HL-60/S4 treated with retinoic acid at 250 ng/mL for 4 days and 3 days (cell line): ENCODE results near the gene OPN5.
"Not testable (repeated sequence)": the region's sequence is repeated elsewhere in the genome, so short reads cannot be mapped to it uniquely, and the experiment has no call there.

Experiments used
- in situ Hi-C: fragments of 300-500 bp; cut with MboI; formaldehyde crosslinking; loops from 2 replicates; pipeline ENCODE4 v1.7.0; 2022; ENCODE audit warnings: low sequenced_read_pairs

OPN5 gene, protein sequence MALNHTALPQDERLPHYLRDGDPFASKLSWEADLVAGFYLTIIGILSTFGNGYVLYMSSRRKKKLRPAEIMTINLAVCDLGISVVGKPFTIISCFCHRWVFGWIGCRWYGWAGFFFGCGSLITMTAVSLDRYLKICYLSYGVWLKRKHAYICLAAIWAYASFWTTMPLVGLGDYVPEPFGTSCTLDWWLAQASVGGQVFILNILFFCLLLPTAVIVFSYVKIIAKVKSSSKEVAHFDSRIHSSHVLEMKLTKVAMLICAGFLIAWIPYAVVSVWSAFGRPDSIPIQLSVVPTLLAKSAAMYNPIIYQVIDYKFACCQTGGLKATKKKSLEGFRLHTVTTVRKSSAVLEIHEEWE

DNA sequence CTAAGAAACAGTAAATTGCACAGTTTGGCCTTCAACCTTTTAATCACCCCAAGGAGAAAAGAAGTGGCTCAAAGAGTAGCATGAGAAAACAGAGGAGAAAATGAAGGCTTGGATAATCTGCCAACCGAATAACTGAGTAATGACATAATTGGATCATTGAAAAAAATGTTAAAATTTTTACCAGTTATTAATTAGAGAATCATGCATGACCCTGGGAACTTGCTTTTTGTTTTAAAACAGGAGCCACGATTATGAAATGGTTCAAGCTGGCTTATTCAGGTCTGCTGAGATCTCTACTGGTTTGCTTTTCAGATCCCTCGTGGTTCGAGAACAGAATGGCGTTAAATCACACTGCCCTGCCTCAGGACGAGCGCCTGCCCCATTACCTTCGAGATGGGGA, at the start of gene OPN5:
Gene OPN5 (plus strand): TSS at position 301 of the 400 bp plus-strand sequence. CDS start 35 bp downstream, at position 336.
- in situ Hi-C loops, result no loop called here

DNA sequence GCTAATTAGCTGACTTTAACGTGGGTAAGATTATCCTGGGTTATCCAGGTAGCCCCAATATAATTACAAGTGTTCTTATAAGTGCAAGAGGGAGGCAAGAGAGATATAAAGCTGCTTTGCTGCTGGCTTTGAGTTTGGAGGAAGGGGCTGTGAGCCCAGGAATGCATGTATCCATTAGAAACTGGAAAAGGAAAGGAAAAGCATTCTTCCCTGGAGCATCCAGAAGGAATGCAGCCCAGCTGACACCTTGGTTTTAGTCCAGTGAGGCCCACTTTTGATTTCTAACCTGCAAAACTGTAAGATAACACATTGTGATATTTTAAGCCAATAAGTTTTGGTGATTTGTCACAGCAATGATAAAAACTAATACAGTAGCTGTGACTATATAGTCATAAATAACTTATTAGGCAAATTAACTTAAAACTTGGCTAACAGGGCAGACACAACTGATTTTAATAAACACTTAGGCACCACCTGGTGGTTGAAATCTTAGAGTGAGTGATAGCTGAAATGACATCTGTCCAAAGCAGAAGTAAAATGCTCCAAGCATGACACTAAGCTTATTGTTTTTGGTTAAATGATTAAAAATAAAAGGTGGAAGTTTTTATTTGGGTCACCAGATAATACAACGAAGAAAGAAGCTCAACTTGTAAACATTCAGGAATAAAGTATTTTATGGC, 47.8 kb upstream of the OPN5 start:
- in situ Hi-C loops, result no loop called here

DNA sequence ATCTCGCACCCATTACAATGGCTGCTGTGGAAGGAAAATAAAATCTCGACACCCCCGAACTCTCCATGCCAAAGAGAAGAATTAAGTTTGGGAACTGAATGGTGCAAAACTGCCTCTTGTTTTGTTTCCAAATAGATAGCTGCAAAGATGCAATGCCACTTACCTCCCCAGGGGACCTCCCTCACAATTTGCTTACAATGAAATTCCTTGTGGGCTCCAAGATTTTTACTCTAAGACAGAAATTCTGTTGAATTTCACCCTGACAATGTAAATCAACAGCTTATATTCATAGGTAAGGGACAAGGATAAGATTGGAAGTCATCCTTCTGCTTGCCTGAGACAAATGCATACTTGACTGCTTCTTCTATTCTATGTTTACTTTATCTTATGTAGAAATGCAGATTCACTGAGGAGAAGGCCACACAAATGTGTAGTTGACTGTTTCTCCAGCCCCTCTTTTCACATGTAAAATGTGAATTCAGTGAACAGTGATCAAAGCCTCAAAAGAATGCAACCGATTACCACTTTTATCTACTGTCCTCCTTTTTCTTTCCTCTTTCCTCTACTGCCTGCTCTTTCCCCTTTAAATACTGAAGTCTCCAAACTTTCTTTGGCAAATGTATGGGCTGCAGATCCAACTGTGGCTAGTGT, 46.9 kb upstream of the OPN5 start:
- in situ Hi-C loops, result no loop called here

DNA sequence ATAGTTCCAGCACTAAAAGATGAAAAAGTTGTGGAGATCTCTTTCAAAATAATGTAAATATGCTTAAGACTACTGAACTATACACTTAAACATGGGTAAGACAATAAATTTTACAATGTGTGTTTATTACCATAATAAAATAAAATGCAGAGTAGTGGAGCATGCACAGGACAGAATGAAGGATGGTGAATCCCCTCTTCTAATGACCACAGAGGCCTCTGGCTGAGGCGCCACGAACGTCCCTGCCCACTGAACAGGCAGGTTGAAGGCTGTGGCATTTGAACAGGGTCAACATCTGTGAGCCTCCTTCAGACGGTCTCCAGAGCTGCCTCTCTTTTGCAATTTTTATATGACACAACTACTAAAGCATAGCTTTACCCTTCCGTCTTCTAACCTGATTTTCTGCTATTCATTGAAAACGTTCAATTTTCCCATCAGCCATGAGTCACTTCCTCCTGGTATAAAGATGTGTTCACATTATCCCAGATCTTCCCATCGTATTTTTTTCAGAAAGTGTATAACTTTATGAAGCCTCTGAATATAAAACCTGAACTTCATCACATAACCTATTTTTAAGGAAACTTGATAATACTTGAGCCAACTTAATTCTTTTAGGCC, 45.6 kb upstream of the OPN5 start:
- in situ Hi-C loops, result no loop called here

DNA sequence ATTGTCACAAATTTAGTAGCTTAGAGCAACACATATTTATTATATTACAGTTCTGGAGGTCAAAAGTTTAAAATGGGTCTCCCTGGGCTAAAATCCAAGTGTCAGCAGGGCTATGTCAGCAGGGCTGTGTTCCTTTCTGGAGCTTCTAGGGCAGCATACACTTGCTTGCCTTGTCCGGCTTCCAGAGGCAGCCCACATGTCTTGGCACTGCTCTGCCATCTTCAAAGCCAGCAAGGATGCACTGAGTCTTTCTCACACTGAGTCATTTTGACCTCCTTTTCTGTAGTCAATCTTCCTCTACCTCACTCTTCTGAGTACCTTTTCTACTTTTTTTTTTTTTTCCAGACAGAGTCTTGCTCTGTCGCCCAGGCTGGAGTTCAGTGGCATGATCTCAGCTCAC, 44.4 kb upstream of the OPN5 start:
- in situ Hi-C loops, result no loop called here

DNA sequence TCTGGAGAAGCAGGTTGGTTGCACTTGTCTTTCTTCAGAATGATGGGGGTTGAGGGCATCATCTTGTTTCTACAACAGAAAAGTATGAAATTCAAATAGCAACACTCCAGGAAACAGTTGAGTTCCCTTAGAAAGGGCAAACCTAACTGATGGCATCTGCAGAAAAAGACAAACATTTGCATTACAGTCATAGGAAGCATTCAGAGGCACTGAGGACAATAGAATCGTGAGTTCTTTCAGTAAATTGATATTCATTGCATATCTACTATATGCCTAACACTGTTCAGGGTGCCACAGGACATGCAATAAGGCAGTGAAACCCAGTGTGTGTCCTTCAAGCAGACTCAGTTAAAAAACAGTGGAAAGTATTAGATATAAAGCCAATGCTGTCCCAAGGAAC, 41.1 kb upstream of the OPN5 start:
- in situ Hi-C loops, result no loop called here

DNA sequence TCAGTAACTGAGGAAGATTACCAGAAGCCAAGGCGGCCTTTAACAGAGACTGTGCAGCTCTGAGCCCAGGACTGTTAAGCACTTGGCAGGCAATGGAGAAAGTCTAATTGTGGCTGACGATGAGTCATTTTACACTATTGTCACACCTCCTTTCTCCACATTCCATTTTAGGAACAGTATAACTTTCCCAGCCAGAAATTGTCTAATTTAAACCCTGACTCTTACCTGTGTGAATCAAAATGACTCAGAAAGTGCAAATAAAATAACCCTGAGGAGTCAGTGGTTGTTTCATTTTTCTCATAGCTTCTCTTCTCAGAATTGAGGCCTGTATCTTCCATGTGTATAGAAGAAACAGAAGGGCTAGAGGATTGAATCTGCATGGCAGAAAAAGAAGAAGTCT, 40.0 kb upstream of the OPN5 start:
- in situ Hi-C loops, result no loop called here

DNA sequence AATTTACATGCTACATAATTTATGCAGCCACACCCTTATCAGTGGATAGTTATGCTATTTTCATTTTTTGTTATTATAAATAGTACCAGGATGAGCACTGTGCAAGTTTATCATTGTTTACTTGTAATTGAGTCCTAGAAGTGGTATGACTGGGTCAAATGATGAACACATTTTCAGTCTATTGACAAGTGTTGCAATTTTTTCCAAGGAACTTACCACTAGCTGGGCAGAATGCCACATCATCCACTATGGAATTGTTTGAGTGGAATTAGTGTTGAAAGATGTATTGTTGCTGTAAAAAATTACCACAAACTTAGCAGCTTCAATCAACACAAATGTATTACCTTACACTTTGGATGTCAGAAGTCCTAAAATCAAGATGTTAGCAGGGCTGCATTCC, 38.1 kb upstream of the OPN5 start:
- in situ Hi-C loops, result no loop called here

DNA sequence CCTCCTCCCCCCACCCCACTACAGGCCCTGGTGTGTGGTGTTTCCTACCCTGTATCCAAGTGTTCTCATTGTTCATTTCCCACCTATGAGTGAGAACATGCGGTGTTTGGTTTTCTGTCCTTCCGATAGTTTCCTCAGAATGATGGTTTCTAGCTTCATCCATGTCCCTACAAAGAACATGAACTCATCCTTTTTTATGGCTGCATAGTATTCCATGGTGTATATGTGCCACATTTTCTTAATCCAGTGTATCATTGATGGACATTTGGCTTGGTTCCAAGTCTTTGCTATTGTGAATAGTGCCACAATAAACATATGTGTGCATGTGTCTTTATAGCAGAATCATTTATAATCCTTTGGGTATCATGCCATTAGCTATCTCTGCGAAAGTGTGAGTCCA, 36.6 kb upstream of the OPN5 start:
- in situ Hi-C loops, result not testable (repeated sequence)

DNA sequence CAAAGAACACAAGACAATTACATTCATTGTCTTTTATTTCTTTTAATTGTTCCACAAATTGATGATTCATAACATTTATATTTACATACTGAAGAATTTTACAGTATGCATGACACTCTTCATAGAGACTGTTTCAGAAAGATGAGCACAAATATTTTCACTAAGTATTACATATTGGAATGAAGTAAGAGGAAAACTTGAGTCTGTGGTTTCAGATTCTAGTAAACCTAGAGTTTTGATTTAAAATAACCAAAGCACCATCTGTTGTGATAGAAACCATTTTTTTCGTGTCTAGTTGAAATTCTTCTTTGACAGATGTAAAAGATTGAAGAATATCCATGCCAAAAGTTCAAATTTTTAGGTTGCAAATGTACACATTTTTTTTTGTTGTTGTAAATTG, 32.1 kb upstream of the OPN5 start:
- in situ Hi-C loops, result no loop called here

DNA sequence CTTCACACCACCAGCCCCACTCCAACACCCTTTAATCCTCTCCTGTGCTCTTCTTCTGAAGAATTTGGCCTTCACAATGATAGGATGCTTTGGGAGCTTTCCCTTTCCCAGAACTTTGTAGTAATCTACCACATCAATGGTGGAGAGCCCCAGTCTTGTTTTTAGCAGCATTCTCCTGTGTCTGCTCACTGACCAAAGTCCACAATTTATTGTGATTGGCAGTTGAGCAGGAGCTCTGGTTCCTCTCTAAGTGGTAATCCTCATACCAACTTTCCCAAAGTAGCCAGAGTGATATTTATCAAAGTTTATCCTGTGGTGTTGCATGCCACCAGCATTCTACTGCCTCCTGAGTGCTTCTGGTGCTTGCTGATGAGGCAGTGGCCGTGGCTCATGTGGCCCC, 29.0 kb upstream of the OPN5 start:
- in situ Hi-C loops, result no loop called here

DNA sequence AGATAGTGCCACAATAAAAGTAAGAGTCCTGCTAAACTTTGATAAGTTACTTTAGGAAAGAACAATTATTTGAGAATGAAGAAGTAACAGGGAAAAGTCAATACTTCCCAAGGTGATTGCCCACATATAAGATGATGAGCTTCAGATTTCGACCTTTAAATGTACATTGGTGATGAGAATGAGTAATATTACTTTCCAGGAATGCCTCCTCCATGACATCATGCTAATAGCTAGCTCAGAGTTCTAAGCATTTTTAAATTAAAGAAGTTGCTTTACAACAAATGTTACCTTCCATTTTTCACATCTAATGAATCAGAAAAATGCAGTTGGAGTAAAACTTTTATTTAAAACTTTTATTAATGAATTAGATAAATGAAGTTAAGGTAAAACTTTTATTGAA, 22.5 kb upstream of the OPN5 start:
- in situ Hi-C loops, result no loop called here

DNA sequence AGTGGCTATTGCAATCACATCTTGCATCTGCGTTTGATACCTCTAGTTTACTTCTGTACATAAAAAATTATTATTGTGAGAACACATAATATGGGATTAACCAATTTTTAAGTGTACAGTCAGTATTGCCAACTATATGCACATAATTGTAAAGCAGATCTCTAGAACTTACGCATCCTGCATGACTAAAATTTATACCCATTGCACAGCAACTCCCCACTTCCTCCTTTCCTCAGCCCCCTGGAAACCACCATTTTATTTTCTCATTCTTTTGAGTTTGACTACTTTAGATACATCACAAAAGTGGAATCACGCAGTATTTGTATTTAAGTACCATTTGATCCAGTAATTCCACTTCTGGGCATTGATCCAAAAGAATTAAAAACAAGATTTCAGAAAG, 19.3 kb upstream of the OPN5 start:
- in situ Hi-C loops, result no loop called here

DNA sequence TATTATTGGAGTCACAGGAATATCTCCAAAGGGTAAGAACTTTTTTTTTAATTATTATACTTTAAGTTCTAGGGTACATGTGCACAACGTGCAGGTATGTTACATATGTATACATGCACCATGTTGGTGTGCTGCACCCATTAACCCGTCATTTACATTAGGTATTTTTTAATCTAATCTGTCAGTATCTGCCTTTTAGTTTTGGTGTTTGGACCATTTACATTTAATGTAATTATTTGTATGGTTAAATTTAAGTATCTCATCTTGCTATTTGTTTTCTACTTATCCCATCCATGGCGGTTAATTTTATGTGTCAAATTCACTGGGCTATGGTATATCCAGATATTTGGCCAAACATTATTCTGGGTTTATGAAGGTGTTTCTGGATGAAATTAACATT, 15.4 kb upstream of the OPN5 start:
- in situ Hi-C loops, result no loop called here

DNA sequence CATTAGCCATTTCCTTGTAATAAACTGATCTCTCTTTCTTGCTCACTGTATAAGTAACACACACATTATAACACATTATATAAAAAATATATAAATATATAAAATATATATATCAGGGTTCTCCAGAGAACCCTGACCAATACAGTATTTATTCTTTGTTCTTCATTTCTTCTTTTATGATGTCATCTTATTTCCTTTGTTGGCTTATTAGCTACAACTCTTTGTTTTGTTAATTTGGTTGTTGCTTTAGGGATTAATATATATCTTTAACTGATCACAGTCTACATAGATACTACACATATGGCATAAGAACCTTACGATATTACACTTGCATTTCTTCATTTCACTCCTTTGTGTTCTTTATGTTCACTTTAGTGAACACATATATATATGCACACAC, 14.7 kb upstream of the OPN5 start:
- in situ Hi-C loops, result no loop called here

DNA sequence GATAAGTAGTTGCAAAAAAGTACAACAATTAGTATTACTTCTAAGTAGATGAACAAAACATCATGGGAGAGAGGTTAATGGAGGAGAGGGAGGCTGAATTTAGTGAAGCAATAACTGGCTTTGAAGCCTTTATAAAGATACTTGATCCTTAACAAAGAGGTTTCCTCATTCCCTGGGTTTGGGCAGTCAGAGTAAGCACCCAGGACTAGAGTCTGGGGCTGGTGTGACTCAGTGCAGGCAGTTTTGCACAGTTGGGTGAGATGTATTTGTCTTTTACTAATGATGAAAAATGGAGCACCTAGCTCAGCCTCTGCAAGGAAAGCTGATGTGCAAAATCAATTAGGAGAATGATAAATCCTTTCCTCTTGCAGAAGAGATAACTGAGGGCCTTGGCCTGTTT, 11.8 kb upstream of the OPN5 start:
- in situ Hi-C loops, result no loop called here

DNA sequence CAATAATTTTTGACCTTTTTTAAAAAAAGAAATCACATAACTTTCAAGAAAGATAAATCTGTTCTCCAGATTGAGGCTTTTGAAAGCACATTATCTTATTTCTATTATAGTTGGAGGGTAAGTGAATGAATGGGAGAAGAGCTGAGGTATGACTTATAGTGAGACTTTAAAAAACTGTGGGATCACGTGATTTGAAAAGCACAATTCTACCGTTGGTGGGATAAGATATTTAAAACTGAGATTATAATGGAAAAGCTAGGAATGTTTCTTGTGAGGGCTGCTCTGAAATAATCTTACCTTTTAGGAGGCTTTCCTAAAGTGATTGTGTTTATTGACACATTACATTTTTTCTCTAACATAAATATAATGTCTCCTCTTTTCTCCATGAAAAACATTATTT, 9.5 kb upstream of the OPN5 start:
- in situ Hi-C loops, result no loop called here

DNA sequence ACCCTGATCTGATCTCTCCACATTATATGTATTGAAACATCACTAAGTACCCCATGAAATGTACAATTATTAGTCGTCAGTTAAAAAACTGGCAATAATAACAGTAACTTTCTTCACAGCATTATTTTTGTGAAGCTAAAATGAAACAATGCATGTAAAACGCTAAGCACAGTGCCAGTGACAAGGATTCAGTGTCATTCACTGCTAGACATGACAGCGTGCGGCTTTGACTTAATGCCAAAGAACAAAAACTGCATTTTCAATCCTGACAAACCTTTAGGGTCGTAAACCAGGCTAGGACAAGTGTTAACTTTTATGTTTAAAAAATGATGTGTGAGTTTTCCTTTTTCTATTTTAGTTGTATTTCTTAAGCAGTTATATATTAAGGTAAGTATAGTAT, 8.8 kb upstream of the OPN5 start:
- in situ Hi-C loops, result no loop called here

DNA sequence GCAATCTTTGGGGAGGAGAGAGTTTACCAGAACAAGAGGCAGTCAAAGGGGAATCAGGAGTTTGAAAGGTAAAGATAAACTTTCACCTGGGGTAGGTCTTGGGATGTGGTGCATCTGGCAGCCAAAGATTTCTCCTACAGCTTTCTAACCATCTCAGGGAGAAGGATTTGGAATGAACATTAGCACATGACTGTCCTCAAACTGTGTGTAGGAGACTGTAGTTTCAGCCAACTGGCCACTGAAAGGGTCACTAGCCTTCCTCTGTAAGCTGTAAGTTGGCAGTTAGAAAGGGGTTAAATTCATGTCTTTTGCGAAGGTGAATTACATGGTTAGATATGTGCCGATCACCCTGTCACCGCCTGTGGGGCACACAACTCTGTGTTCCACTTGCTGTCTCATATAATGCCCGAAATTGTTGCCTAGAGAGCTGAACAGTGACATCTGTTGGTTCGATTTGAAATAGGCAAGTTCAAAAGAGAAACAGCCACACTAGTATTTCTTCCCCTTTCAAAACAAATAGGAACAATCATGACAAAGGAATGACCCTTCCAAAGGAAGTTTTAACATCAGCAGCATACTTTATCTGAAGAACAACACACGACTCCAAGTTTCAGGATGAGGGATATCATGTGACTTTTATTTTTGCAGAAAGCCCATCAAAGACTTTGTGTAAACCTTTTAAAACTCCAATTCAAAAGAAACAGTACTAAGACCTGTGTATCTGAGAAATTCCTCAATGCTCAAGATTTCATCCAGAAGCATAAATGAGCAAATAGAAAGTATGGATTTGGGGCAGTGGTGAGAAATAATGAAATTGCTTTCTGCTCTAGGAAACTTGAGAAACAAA, 1.1 kb upstream of the OPN5 start:
- in situ Hi-C loops, result no loop called here

DNA sequence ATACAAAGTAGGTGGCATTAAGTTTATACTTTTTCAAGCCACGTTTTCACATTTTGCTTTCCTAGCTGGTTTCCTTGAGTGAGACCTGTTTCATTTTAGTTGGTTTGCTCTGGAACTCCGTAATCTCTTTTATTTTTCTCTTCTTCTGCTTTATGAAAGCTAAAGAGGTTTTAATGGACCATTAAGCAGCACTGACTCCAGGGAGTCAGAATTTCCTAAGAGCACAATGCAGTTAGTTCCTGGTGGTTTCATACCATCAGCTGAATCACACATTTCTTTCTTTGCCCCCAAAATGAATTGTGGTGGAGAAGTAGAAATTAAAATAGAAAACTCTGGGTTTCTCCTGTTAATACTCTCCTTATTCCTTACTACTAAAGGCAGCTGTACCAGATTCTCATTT, 3.4 kb downstream of the OPN5 start:
- in situ Hi-C loops, result no loop called here
